HL-60/S4 treated with phorbol 12-myristate 13-acetate at 8.2 ng/mL for 4 days and 3 days (cell line): ENCODE results near the gene SLC25A3.
"Not testable (repeated sequence)": the region's sequence is repeated elsewhere in the genome, so short reads cannot be mapped to it uniquely, and the experiment has no call there.

ENCODE experiments used
- in situ Hi-C: fragments of 300-500 bp; cut with MboI; formaldehyde crosslinking; loops from 2 replicates; pipeline ENCODE4 v1.15.0; 2022; ENCODE audit warnings: low sequenced_read_pairs

SLC25A3 gene

DNA sequence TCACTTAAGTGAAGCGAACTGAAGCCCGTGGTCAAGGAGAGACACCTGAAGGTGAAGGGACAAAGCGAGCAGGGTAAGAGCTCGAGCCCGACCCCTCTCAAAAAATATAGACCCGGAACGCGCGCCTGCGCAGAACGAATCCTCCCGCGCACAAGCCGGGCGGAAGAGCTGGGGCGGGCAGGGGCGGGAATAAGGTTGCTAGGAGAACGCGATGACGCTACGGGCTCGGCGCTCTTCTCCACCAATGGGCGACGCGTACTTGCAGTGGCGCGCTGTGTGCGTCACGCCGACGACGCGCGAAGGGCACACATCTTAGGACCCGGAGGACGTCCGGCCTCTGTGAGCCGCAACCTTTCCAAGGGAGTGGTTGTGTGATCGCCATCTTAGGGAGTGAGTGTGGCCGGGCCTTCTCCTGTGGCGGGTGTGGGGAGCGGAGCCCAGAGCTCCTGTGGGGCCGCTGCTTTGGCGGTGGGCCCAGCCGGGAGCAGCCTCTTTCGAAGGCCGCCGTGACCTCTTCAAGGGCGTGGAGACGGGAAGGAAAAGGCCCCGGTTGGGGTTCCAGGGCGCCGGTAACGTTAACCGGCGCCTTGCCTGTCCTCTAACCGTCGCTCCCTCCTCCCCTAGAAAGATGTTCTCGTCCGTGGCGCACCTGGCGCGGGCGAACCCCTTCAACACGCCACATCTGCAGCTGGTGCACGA, at the start of gene SLC25A3:
SLC25A3 (plus strand) TSS at position 336 of the 699 bp plus-strand sequence; CDS start at position 629, 293 bp downstream.
- in situ Hi-C loops = no loop called here

DNA sequence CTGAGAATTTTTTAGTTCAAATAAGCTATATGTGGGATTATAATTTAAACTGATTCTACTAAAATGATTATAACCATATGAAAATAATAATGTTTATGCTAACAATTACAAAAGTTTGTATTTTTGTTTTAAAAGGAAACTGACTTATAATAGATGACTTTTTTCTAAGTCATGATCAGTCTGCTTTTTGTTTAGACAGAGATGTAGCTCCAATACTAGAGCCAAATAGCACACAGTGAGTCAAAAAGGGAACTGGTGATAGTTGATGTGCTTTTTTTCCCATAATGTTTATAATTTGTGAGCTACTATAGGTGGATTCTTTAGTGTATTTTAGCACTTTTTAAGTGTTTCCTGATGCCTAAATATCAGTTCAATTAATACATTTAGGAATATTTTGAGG, 49.8 kb upstream of the SLC25A3 start:
- in situ Hi-C loops = no loop called here

DNA sequence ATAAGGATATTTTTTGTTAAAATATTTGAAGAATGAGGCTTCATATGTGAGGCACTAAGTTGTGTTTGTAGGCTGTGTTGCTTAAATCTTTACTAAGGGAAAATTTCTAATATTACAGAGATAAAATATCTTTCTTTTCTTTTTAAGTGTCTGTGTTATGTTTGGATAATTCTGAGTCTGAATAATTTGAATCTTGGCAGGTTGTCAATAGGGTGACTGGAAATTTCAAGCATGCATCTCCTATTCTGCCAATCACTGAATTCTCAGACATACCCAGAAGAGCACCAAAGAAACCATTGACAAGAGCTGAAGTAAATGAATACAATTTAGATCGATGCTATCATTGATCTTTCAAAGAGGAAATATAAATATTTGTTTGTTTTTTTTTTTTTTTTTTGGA, 48.7 kb upstream of the SLC25A3 start:
- in situ Hi-C loops = no loop called here

DNA sequence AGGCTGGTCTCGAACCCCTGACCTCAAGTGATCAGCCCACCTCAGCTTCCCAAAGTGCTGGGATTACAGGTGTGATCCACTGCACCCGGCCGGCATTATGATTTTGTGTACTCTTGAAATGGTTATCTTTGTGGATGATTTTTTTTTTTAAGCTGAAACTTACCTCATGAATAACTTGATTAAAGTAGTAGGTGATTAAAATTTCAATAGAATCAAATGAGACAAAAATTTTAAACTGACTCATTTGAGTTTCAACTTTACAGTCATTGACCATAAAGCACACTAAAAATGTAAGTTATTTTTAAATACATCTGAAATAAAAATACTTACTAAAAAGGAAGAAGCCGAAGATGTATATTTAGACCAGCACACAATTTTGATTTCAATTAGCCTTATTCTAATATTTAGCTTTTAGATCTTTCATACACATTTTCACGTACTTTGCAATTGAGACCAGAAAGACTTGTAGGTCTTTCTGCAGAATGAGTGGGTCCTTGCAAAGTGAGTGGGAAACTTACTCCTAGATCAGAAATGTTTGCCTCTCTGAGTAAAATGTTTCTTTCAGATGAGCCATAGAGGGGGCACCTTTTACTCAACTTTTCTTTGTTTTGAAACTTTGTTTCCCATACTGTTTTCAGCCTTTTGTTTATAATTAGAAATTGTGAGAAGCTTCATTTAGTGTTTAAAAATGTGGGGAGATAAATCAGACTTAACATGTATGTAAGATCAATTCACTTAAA, 43.9 kb upstream of the SLC25A3 start:
- in situ Hi-C loops = no loop called here

DNA sequence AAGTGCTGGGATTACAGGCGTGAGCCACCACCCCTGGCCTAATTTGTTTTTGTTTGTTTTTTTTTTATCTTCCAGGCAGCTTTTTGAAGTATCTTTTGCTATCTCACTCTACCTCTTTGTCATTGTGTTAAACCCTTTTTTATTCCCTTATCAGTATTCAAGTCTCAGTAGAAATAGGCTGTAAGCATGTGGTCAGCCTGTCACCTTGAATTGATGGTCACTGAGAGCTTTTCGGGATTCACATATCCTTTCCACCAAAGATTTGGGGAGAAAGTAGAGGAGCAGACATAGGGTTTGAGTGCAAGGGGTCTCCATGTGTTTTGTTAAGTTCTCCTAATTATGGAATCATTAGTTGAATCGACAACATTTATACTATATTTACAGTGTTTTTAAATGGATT, 41.7 kb upstream of the SLC25A3 start:
- in situ Hi-C loops = no loop called here

DNA sequence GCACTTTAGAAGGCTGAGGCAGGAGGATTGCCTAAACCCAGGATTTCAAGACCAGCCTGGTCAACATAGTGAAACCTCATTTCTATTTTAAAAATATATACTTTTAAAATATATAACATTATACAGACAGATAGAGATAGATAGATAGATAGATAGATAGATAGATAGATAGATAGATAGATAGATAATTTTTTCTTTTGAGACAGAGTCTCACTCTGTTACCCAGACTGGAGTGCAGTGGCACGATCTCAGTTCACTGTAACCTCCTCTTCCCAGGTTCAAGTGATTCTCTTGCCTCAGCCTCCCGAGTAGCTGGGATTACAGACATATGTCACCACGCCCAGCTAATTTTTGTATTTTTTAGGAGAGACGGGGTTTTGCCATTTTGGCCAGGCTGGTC, 35.4 kb upstream of the SLC25A3 start:
- in situ Hi-C loops = not testable (repeated sequence)

DNA sequence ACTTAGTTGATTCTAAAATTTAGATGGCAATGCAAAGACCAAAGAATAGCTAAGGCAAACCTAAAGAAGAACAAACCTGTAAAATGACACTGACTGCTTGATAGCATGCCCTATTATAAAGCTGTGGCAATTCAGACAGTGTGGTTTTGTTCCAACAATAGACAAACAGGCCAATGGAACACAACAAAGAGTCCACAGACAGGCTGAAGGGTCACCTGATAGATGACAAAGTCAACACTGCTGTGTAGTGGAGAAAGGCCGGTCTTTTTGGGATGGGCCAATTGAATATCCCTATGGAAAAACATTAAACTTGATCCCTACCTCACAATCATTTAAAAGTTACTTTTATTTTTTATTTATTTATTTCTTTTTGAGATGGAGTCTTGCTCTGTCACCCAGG, 33.8 kb upstream of the SLC25A3 start:
- in situ Hi-C loops = no loop called here

DNA sequence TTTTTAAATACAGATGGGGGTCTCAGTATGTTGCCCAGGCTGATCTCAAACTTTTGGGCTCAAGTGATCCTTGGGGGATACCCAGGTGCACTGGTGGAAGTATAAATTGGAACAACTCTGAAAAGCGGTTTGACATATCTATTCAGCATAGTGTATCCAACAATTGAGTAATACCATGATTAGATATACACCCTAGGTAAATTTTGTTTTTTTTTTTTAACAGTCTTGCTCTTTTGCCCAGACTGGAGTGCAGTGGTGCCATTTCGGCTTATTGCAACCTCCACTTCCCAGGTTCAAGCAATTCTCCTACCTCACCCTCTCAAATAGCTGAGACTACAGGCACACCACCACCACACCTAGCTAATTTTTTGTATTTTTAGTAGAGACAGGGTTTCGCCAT, 31.6 kb upstream of the SLC25A3 start:
- in situ Hi-C loops = no loop called here

DNA sequence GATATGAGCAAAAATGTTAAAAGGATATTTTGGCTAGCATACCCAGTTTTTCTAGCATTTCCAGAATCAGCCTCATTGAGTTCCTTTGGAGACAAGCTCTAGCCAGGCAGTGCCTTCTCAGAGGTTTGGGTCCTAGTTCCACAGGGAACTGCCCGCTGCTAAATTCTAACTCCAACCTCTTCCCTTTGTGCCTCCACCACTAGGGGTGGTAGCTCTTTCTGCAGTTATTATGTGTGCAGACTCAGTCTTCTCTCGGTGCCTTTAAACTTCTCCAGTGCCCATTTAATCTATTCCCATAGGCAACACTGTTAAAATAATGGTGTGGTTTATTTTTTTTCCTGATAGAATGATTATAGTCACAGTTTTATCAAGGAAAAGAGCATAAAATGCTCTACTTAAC, 21.5 kb upstream of the SLC25A3 start:
- in situ Hi-C loops = no loop called here

DNA sequence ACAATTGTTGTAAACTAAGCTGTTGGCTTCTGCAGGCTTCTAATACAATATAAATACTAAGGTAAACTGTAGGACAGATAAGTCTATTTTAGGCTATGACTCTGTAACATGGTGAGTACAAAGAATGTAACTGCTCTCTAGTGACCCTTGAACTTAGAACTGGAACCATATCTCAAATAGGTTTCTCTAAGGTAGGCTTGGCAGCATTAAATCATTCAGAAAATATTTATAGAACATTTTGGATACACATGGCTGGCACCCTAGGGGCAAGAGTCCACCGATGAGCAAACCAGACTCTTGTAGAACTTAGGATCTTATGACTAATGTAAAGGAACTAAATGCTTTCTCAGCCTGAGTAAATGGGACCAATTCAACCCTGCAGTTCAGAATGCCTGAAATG, 19.4 kb upstream of the SLC25A3 start:
- in situ Hi-C loops = no loop called here

DNA sequence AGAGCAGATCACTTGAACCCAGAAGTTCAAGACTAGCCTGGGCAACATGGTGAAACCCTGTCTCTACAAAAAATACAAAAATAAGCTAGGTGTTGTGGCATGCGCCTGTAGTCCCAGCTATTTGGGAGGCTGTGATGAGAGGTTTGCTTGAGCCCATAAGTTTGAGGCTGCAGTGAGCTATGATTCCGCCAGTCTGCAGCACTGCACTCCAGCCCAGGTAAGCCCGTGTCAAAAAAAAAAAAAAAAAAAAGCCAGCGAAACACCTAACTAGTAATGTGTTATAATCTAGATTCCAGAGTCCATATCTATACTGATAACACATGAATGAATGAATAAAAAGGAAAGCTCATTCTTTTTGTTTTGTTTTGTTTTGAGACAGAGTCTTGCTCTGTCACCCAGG, 18.5 kb upstream of the SLC25A3 start:
- in situ Hi-C loops = no loop called here

DNA sequence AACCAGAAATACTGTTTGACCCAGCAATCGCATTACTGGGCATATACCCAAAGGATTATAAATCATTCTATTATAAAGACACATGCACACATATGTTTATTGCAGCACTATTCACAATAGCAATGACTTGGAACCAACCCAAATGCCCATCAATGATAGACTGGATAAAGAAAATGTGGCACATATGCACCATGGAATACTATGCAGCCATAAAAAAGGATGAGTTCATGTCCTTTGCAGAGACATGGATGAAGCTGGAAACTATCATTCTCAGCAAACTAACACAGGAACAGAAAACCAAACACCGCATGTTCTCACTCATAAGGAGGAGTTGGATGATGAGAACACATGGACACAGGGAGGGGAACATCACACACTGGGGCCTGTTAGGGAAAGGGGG, 16.7 kb upstream of the SLC25A3 start:
- in situ Hi-C loops = not testable (repeated sequence)

DNA sequence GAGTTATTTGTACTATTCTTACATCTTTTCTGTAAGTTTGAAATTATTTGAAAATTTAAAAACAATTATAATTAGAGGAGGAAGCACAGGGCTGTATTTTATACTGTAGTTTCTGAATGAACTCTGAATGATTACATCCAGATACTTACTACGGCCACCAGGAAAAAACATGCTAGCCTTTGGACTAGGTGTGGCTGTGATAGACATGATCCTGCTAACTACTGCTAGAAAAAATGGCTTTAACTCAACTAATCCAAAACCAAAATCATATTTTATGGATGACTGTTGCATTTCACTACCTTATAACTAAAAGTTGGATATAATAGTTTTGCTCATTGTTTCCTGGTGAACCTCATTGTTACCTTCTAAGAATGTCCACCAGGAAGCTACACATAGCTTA, 15.1 kb upstream of the SLC25A3 start:
- in situ Hi-C loops = no loop called here

DNA sequence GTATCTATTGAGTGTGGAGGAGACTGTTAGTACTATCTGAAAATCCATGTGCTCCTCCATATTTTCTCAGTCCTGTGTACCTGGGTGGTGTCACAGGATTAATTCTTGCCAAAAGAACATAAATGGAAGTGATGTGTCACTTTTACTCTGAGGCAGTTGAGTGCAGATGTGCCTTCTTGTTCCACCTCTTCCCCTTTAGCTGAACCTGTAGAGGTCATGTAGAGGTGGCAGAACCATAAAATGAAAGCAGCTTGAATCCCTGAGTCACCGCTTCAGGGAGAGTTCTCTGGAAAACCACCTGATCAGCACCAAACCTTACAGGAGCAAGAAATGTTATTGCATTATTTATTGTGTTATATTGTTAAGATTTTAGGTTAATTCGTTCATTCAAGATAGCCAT, 14.7 kb upstream of the SLC25A3 start:
- in situ Hi-C loops = no loop called here

DNA sequence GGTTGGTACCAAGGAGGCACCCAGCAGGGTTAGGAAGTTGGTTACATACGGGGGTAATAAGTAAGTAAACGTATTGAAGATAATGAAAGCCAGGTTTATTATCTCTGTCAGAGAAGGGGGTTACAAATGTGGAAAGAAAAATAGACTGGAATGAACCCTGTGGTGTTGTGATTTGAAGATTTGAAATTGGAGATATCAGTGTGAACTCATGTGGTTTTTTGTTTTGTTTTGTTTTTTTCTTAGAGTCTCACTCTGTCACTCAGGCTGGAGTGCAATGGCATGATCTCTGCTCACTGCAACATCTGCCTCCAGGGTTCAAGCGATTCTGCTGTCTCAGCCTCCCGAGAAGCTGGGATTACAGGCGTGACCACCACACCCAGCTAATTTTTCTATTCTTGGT, 14.1 kb upstream of the SLC25A3 start:
- in situ Hi-C loops = no loop called here

DNA sequence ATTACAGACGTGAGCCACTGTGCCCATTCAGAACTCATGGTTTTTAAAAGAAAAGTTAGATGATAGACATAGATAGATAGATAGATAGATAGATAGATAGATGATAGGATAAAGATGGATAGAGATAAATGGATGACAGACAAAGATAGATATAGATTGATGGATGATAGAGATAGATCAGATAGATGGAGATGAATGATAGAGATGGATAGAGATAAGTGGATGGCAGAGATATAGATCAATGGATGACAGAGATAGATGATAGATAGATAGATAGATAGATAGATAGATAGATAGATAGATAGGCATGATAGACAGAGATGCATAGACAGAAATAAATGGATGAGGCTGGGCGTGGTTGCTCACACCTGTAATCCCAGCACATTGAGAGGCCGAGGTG, 13.7 kb upstream of the SLC25A3 start:
- in situ Hi-C loops = no loop called here

DNA sequence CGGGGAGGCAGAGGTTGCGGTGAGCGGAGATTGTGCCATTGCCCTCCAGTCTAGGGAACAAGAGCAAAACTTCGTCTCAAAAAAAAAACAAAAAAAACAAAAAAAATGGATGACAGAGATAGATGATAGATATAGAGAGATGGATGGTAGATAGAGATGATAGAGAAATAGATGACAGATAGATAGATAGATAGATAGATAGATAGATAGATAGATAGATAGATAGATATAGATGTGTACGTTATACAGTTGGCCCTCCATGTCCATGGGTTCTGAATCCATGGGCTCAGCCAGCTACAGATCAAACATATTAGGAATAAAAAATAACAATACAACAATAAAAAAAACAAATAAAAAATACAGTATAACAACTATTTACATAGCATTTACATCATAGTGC, 12.8 kb upstream of the SLC25A3 start:
- in situ Hi-C loops = no loop called here

DNA sequence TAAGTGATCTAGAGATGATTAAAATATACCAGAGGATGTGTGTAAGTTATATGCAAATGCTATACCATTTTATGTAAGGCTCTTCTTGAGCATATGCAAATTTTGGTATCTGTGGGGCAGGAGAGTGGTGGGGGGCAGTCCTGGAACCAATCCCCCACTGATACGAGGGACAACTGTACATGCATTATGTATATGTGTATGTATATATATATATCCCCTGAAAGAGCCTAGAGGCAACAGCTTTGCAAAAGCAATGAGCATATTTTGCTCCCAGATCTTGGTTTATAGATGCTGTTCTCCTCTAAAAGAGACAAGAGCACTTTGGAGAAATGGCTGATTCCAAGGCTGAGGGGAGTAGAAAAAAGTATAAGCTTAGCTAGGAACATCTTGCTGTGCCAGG, 12.4 kb upstream of the SLC25A3 start:
- in situ Hi-C loops = no loop called here

DNA sequence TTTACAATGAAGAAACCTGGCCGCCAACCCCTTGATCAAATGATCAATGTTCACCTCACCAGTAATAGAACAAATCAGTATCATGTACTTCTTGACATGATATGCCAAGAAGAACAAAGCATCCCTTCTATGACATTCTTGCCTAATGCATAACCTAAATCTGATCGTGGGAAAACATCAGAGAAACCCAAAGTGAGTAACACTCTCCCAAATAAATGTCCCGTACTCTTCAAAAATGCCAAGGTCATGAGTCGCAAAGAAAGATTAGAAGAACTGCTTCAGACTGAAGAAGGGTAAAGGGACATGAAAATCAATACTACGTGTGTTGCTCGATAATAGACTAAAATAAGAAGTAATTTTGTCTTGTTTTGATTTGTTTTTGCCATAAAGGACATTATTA, 11.4 kb upstream of the SLC25A3 start:
- in situ Hi-C loops = no loop called here

DNA sequence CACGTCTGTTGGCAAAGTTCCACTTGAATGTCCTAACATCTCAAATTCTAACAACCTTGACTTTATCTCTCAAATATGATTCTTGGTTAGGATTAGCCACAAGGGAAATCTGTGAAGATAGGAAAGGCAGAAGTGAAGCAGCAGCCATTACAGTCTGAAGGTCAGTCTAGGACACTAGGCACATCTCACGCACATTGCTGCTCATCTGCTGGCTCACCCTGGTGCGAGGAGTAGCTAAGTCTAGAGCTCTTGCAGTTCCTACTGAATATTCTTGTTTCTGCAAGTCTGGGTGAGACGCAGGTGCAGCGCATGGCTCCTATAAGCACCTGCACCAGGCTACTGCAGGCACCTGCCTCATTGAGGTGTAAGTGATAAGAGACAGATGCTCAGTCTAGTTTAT, 6.4 kb upstream of the SLC25A3 start:
- in situ Hi-C loops = no loop called here

DNA sequence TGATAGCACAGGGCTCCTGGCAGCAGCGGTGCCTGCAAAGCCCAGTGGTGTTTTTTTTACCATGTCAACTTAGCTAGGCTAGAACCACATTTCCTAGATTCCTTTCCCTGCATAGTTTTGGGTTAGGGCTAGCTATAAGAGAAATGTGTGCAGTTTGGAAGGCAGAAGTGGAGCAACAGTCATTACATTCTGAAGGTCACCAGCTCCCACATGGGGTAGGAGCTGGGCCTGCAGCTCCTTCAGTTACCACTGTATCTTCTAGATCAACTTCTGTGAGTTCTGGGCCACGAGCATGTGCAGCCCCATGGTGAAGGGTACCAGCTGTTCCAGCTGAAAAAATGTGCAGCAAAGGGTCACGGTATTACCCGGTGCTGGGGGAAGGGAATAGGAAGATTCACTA, 2.3 kb upstream of the SLC25A3 start:
- in situ Hi-C loops = no loop called here

DNA sequence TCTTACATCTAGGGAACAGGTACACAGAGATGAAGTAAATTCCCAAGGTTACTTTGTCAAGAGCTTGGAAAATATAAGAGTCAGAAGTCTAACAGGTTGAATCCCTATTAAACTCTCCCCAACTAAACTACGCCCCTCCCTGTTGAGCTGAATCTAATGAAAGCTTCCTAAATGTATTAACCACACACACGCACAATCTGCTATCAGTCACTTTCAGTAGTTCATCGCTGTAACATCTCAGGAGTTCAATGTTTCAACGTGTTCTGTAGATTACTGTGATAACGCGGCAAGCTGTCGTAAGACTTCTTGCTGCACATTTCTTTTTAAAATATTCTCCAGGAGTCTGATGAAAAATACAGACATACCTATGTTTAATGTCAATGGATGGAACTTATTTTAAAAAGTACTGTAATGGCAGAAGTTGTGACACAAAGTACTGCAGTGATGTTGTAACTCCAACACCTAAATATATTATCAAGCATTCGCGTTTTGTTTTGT, 612 bp upstream of the SLC25A3 start:
- in situ Hi-C loops = no loop called here
